ENCODE data around the gene TSN. TPM values are rescaled to one million over a fixed set of nuclear protein-coding genes. Genes with fewer than 3 reads are reported as not detected.

TSN gene
- polyA plus RNA-seq, 1 donor from 2014 or later = 171 TPM

DNA sequence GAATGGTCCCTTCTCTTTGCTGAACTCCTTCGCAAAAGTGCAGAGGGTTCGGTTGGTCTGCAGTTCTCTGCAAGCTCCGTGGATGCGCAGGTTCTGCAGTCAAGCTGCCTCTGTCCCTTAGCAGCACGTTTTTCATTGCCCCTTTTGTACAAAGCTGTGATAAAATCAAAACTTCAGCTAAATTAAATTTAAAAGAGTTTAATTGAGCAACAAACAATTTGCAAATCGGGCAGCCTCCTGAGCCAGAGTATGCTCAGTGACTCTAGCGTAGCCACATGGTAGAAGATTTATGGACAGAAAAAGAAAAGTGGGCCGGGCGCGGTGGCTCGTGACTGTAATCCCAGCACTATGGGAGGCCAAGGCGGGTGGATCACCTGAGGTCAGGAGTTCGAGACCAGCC is 18.8 kb downstream of the TSN start:
- Histone ChIP-seq H3K9me2 (ENCODE audit: insufficient read depth, low read length) (no peaks in the 10 kb centered on the region), H3K4me3 (ENCODE audit: low read length) (no peak overlapping the region), H3K9me3 (ENCODE audit: low read length) (no peaks in the 10 kb centered on the region), H3K36me3 (ENCODE audit: insufficient read depth, low read length) (no peaks in the 10 kb centered on the region), H3K27ac (ENCODE audit: low read length) (no peak overlapping the region), H3K4me2 (ENCODE audit: low read length) (no peak overlapping the region), H3F3A (ENCODE audit: insufficient read depth, low read length, poor library complexity, severe bottlenecking) (no peaks in the 10 kb centered on the region), H3K79me2 (replicated peaks; ENCODE audit: insufficient read depth, low read length) (no peaks in the 10 kb centered on the region), H2AFZ (ENCODE audit: low read depth, low read length) (no peak overlapping the region), H4K20me1 (ENCODE audit: insufficient read depth) (no peaks in the 10 kb centered on the region), H3K9ac (ENCODE audit: low read length) (no peak overlapping the region), H3K27me3 (ENCODE audit: insufficient read depth, low read depth, low read length) (no peaks in the 10 kb centered on the region)
- TF ChIP-seq TAF1 (IDR thresholded peaks at IDR 0.05; ENCODE audit: low read depth) (no peak), RAD21 (conservative IDR thresholded peaks at IDR 0.05) (no peak), SMC3 (conservative IDR thresholded peaks at IDR 0.05; ENCODE audit: poor library complexity) (no peak)

- Histone ChIP-seq H3K27ac (ENCODE audit: low read length) (no peak overlapping the region), H3K4me3 (ENCODE audit: low read length) (no peak overlapping the region), H3K9ac (ENCODE audit: low read length) (no peak overlapping the region), H3K4me2 (ENCODE audit: low read length) (no peak overlapping the region), H3F3A (ENCODE audit: insufficient read depth, low read length, poor library complexity, severe bottlenecking) (no peaks in the 10 kb centered on the region), H3K36me3 (ENCODE audit: insufficient read depth, low read length) (no peaks in the 10 kb centered on the region), H3K27me3 (ENCODE audit: insufficient read depth, low read depth, low read length) (no peaks in the 10 kb centered on the region), H3K9me3 (ENCODE audit: low read length) (no peaks in the 10 kb centered on the region), H4K20me1 (ENCODE audit: insufficient read depth) (no peaks in the 10 kb centered on the region), H2AFZ (ENCODE audit: low read depth, low read length) (no peak overlapping the region), H3K79me2 (replicated peaks; ENCODE audit: insufficient read depth, low read length) (no peaks in the 10 kb centered on the region), H3K9me2 (ENCODE audit: insufficient read depth, low read length) (no peaks in the 10 kb centered on the region)
- TF ChIP-seq POLR2AphosphoS5 (IDR thresholded peaks at IDR 0.05) (no peak), EZH2 (IDR thresholded peaks at IDR 0.05; ENCODE audit: borderline replicate concordance, insufficient read depth, low read length, poor library complexity, severe bottlenecking) (no peak), RAD21 (conservative IDR thresholded peaks at IDR 0.05) (no peak), MXI1 (conservative IDR thresholded peaks at IDR 0.05; ENCODE audit: poor library complexity, severe bottlenecking) (no peak), TAF1 (IDR thresholded peaks at IDR 0.05; ENCODE audit: low read depth) (no peak), CTCF (IDR thresholded peaks at IDR 0.05; ENCODE audit: poor library complexity, severe bottlenecking) (no peak), SMC3 (conservative IDR thresholded peaks at IDR 0.05; ENCODE audit: poor library complexity) (no peak), EP300 (conservative IDR thresholded peaks at IDR 0.05; ENCODE audit: poor library complexity, severe bottlenecking) (no peak)
- TF ChIP-seq, protein P1, sequence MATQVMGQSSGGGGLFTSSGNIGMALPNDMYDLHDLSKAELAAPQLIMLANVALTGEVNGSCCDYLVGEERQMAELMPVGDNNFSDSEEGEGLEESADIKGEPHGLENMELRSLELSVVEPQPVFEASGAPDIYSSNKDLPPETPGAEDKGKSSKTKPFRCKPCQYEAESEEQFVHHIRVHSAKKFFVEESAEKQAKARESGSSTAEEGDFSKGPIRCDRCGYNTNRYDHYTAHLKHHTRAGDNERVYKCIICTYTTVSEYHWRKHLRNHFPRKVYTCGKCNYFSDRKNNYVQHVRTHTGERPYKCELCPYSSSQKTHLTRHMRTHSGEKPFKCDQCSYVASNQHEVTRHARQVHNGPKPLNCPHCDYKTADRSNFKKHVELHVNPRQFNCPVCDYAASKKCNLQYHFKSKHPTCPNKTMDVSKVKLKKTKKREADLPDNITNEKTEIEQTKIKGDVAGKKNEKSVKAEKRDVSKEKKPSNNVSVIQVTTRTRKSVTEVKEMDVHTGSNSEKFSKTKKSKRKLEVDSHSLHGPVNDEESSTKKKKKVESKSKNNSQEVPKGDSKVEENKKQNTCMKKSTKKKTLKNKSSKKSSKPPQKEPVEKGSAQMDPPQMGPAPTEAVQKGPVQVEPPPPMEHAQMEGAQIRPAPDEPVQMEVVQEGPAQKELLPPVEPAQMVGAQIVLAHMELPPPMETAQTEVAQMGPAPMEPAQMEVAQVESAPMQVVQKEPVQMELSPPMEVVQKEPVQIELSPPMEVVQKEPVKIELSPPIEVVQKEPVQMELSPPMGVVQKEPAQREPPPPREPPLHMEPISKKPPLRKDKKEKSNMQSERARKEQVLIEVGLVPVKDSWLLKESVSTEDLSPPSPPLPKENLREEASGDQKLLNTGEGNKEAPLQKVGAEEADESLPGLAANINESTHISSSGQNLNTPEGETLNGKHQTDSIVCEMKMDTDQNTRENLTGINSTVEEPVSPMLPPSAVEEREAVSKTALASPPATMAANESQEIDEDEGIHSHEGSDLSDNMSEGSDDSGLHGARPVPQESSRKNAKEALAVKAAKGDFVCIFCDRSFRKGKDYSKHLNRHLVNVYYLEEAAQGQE (IDR thresholded peaks at IDR 0.05; ENCODE audit: borderline replicate concordance) = no peak
Observed at GRCh38 chr2:121776361-121776760, 20.9 kb downstream of the TSN start.
